MM.1S (cell line): ENCODE measurements around the gene CRADD.

Source experiments
- CTCF ChIP-seq: fragments of 300-600 bp; sonication (generic); IDR thresholded peaks from 2 replicates; pipeline ENCODE4 v1.5.1; 2016; ENCODE audit warnings: antibody characterized with exemption, low read length, mixed read lengths
- EZH2phosphoT487 ChIP-seq: fragments of 300-600 bp; sonication (generic); IDR thresholded peaks from 2 replicates; pipeline ENCODE4 v1.6.1; 2018; ENCODE audit warnings: antibody characterized with exemption, low read length

- no peak for TF ChIP-seq CTCF
- TF ChIP-seq EZH2phosphoT487, result no peak
These were observed 178.1 kb downstream of the CRADD start for GRCh38 chr12:93855261-93855660.
